ENCODE measurements around the gene GSG1L. TPM values are rescaled to one million over a fixed set of nuclear protein-coding genes. Genes with fewer than 3 reads are reported as not detected.

GSG1L gene
- total and polyA plus RNA-seq, 2 experiments from 2014 or later: not detected

GRCh38 chr16:27820646-27821345, 242.7 kb downstream of the GSG1L start:
- Histone ChIP-seq H3K9me3 (ENCODE audit: low read depth) (no peaks in the 10 kb centered on the region), H3K27ac (no peak overlapping the region), H2AFZ (no peak overlapping the region), H3K4me1 (ENCODE audit: insufficient read depth) (peaks cover 8% of the 10 kb centered on the region), H4K20me1 (ENCODE audit: insufficient read depth, poor library complexity, severe bottlenecking) (no peaks in the 10 kb centered on the region), H3K79me2 (no peaks in the 10 kb centered on the region), H3K4me3 (no peak overlapping the region), H3K9me2 (replicated peaks; ENCODE audit: insufficient read depth) (no peaks in the 10 kb centered on the region), H3K36me3 (replicated peaks; ENCODE audit: insufficient read depth, low read depth) (no peaks in the 10 kb centered on the region), H3K4me2 (no peak overlapping the region), H3K27me3 (peaks cover 3% of the 10 kb centered on the region)
- WGBS (ENCODE audit: low lambda C conversion rate, missing lambda C conversion rate): 86% methylated on average over 10 of the region's 10 CpGs
- no peak for DNase-seq (ENCODE audit: low spot score)
- no peak for TF ChIP-seq EZH2phosphoT487 (IDR thresholded peaks at IDR 0.05; ENCODE audit: low read depth, severe bottlenecking, unreplicated experiment)
- no peak for TF ChIP-seq EZH2 (IDR thresholded peaks at IDR 0.05; ENCODE audit: borderline replicate concordance)
- TF ChIP-seq CTCF (IDR thresholded peaks at IDR 0.05; ENCODE audit: poor library complexity): no peak

- no peak overlapping the region for H2AFZ ChIP-seq
- no peak for TF ChIP-seq EZH2 (IDR thresholded peaks at IDR 0.05; ENCODE audit: borderline replicate concordance)
- no peak for TF ChIP-seq CTCF (IDR thresholded peaks at IDR 0.05; ENCODE audit: poor library complexity)
- TF ChIP-seq EZH2phosphoT487 (IDR thresholded peaks at IDR 0.05; ENCODE audit: low read depth, severe bottlenecking, unreplicated experiment): no peak
- H3K27me3 ChIP-seq: peaks cover 3% of the 10 kb centered on the region
- H3K4me1 ChIP-seq (ENCODE audit: insufficient read depth): peaks cover 8% of the 10 kb centered on the region
- H3K9me2 ChIP-seq (replicated peaks; ENCODE audit: insufficient read depth): no peaks in the 10 kb centered on the region
- H4K20me1 ChIP-seq (ENCODE audit: insufficient read depth, poor library complexity, severe bottlenecking): no peaks in the 10 kb centered on the region
- H3K4me2 ChIP-seq: no peak overlapping the region
- H3K4me3 ChIP-seq: no peak overlapping the region
- WGBS (ENCODE audit: low lambda C conversion rate, missing lambda C conversion rate): 93% methylated on average over 20 of the region's 20 CpGs
- H3K9me3 ChIP-seq (ENCODE audit: low read depth): no peaks in the 10 kb centered on the region
- DNase-seq (ENCODE audit: low spot score): no peak
- no peaks in the 10 kb centered on the region for H3K36me3 ChIP-seq (replicated peaks; ENCODE audit: insufficient read depth, low read depth)
- no peak overlapping the region for H3K27ac ChIP-seq
- H3K79me2 ChIP-seq: no peaks in the 10 kb centered on the region
These were observed 243.5 kb downstream of the GSG1L start for GRCh38 chr16:27819881-27820610.

GRCh38 chr16:27819356-27819755, 244.2 kb downstream of the GSG1L start:
- H2AFZ ChIP-seq: no peak overlapping the region
- no peak overlapping the region for H3K4me3 ChIP-seq
- no peak overlapping the region for H3K27ac ChIP-seq
- peaks cover 8% of the 10 kb centered on the region for H3K4me1 ChIP-seq (ENCODE audit: insufficient read depth)
- 89% methylated on average over 13 of the region's 13 CpGs for whole genome bisulfite sequencing (ENCODE audit: low lambda C conversion rate, missing lambda C conversion rate)
- no peaks in the 10 kb centered on the region for H3K9me2 ChIP-seq (replicated peaks; ENCODE audit: insufficient read depth)
- no peak overlapping the region for H3K4me2 ChIP-seq
- H3K27me3 ChIP-seq: peaks cover 3% of the 10 kb centered on the region
- H4K20me1 ChIP-seq (ENCODE audit: insufficient read depth, poor library complexity, severe bottlenecking): no peaks in the 10 kb centered on the region
- no peaks in the 10 kb centered on the region for H3K36me3 ChIP-seq (replicated peaks; ENCODE audit: insufficient read depth, low read depth)
- TF ChIP-seq EZH2phosphoT487 (IDR thresholded peaks at IDR 0.05; ENCODE audit: low read depth, severe bottlenecking, unreplicated experiment) (no peak), CTCF (IDR thresholded peaks at IDR 0.05; ENCODE audit: poor library complexity) (no peak), EZH2 (IDR thresholded peaks at IDR 0.05; ENCODE audit: borderline replicate concordance) (no peak)
- no peaks in the 10 kb centered on the region for H3K9me3 ChIP-seq (ENCODE audit: low read depth)
- no peaks in the 10 kb centered on the region for H3K79me2 ChIP-seq
- no peak for DNase-seq (ENCODE audit: low spot score)
